CD4-positive, alpha-beta T cell (primary cell): ENCODE data around the gene EID2. TPM values are rescaled to one million over a fixed set of nuclear protein-coding genes. Genes with fewer than 3 reads are reported as not detected.

Experiments
- ATAC-seq: fragments of 200-7000 bp; cut with Tn5 transposase; one replicate; pipeline ENCODE4 v1.10.0; 2022; ENCODE audit warnings: mild to moderate bottlenecking; ENCODE audit not compliant: poor library complexity
- CTCF ChIA-PET: fragments of 350-600 bp; sonication (Branson Sonifier 250); formaldehyde crosslinking; loops from one replicate; lab custom pipeline; 2021; ENCODE audit warnings: antibody characterized with exemption, inconsistent platforms; lab: Charles Lee
- POLR2A ChIA-PET: fragments of 350-600 bp; sonication (Branson Sonifier 250); formaldehyde crosslinking; loops from one replicate; lab custom pipeline; 2021; ENCODE audit warnings: antibody characterized with exemption, inconsistent platforms; lab: Charles Lee
- DNase-seq, 14 experiments: peaks; one replicate each; pipeline ENCODE4 v3.0.0-alpha.2; 2013 to 2020; ENCODE audit warnings: mixed read lengths in 2 of 14
- H3K27ac ChIP-seq, 2 donors: one replicate each; pipeline versions ENCODE4 v1.5.1 to v1.7.0; 2013; ENCODE audit warnings: low read length in 2 of 2, low read depth in 1 of 2, mild to moderate bottlenecking in 1 of 2
- H3K27me3 ChIP-seq, 2 experiments: 1 replicate in 1 of 2; 2 replicates in 1 of 2; pipeline versions ENCODE4 v1.6.1 to v1.7.0; 2013; ENCODE audit warnings: low read length in 2 of 2, control low read depth in 1 of 2, mild to moderate bottlenecking in 1 of 2, moderate library complexity in 1 of 2; ENCODE audit not compliant: insufficient read depth in 2 of 2, control insufficient read depth in 1 of 2
- H3K36me3 ChIP-seq: one replicate; pipeline ENCODE4 v1.6.1; 2013; ENCODE audit warnings: low read length, control low read depth; ENCODE audit not compliant: insufficient read depth
- H3K4me1 ChIP-seq: one replicate; pipeline ENCODE4 v1.6.1; 2013; ENCODE audit warnings: low read length, control low read depth; ENCODE audit not compliant: insufficient read depth
- H3K4me3 ChIP-seq: one replicate; pipeline ENCODE4 v1.5.1; 2013; ENCODE audit warnings: mild to moderate bottlenecking, low read length, moderate library complexity
- H3K9me3 ChIP-seq, 2 experiments: 1 replicate in 1 of 2; 2 replicates in 1 of 2; pipeline versions ENCODE4 v1.6.1 to v1.7.0; 2013; ENCODE audit warnings: low read length in 2 of 2, mild to moderate bottlenecking in 2 of 2, control low read depth in 1 of 2, moderate library complexity in 1 of 2; ENCODE audit not compliant: control insufficient read depth in 1 of 2, insufficient read depth in 1 of 2
- H3K27ac Mint-ChIP-seq: one replicate; pipeline ENCODE4 v1.8.0; 2020; ENCODE audit warnings: mixed read lengths
- H3K27me3 Mint-ChIP-seq: one replicate; pipeline ENCODE4 v1.8.0; 2021; ENCODE audit warnings: mixed read lengths
- H3K36me3 Mint-ChIP-seq: one replicate; pipeline ENCODE4 v1.8.0; 2021; ENCODE audit warnings: low read depth, mixed read lengths
- H3K4me1 Mint-ChIP-seq: one replicate; pipeline ENCODE4 v1.8.0; 2021; ENCODE audit warnings: low read depth, mixed read lengths
- H3K4me3 Mint-ChIP-seq: one replicate; pipeline ENCODE4 v1.8.0; 2020; ENCODE audit warnings: mild to moderate bottlenecking, mixed read lengths
- H3K9me3 Mint-ChIP-seq: one replicate; pipeline ENCODE4 v1.8.0; 2020; ENCODE audit warnings: mixed read lengths
- CTCF ChIP-seq: fragments of 200-600 bp; IDR thresholded peaks from one replicate; pipeline ENCODE4 v1.8.0; 2022; ENCODE audit warnings: antibody characterized with exemption, mild to moderate bottlenecking
- intact Hi-C, 2 experiments: fragments of 100-400 bp; cut with DNase I in 1 of 2; cut with micrococcal nuclease in 1 of 2; formaldehyde crosslinking; loops; one replicate each; pipeline versions ENCODE4 v1.15.1 to v1.9.0; 2023 to 2025; cut with DNase I, micrococcal nuclease
- total RNA-seq, 174 experiments: library from RNA in 2 of 174; stranded (reverse) in 2 of 174; gene quantifications; one replicate each; pipeline ENCODE4 v1.2.3 and lab custom pipeline; 2021 to 2026

Gene EID2
- total RNA-seq, 2 experiments from 2014 or later, result 17.2 to 18.1 TPM

GRCh38 chr19:39553082-39553652, 13.2 kb upstream of the EID2 start:
- H3K9me3 ChIP-seq, result no peaks in the 10 kb centered on the region
- Mint-ChIP-seq H3K27ac (no peak overlapping the region), H3K4me1 (peaks cover 6% of the 10 kb centered on the region), H3K4me3 (no peak overlapping the region), H3K36me3 (no peaks in the 10 kb centered on the region), H3K9me3 (no peaks in the 10 kb centered on the region), H3K27me3 (no peaks in the 10 kb centered on the region)
- H3K27ac ChIP-seq, result no peak overlapping the region
- DNase-seq, result no peak
- H3K36me3 ChIP-seq, result no peaks in the 10 kb centered on the region
- CTCF ChIA-PET, result interaction anchor here (1.0 kb wide), 1 partner anchor 118 kb away, joined by 3 read pairs; no protein-coding TSS in a partner anchor
- no peak overlapping the region for H3K4me3 ChIP-seq
- no peaks in the 10 kb centered on the region for H3K27me3 ChIP-seq
- ATAC-seq, result no peak
- TF ChIP-seq CTCF, result no peak
- peaks cover 4% of the 10 kb centered on the region for H3K4me1 ChIP-seq
- intact Hi-C loops, result loop anchor here in 1 of 2 experiments (2.0 to 10.0 kb wide), 2 partner anchors 214 to 292 kb away; partner anchors contain the start of gene FBL
- POLR2A ChIA-PET, result no interaction called here

- Histone ChIP-seq H3K36me3 (no peaks in the 10 kb centered on the region), H3K4me1 (peaks cover 15% of the 10 kb centered on the region), H3K27ac (no peak overlapping the region), H3K27me3 (no peaks in the 10 kb centered on the region), H3K4me3 (no peak overlapping the region), H3K9me3 (no peaks in the 10 kb centered on the region)
- DNase-seq (no peak), ATAC-seq (no peak)
- no peaks in the 10 kb centered on the region for H3K36me3 Mint-ChIP-seq
- intact Hi-C loops, result loop anchor here in 1 of 2 experiments (10.0 kb wide), 1 partner anchor 295 kb away; the partner anchor contains the start of gene FBL
- no peaks in the 10 kb centered on the region for H3K9me3 Mint-ChIP-seq
- no peak overlapping the region for H3K27ac Mint-ChIP-seq
- H3K27me3 Mint-ChIP-seq, result no peaks in the 10 kb centered on the region
- ChIA-PET CTCF (interaction anchor here (1.9 kb wide), 1 partner anchor 122 kb away, joined by 16 read pairs; no protein-coding TSS in a partner anchor), POLR2A (no interaction called here)
- no peak for TF ChIP-seq CTCF
- no peak overlapping the region for H3K4me3 Mint-ChIP-seq
- H3K4me1 Mint-ChIP-seq, result peaks cover 20% of the 10 kb centered on the region
These were observed 10.2 kb upstream of the EID2 start for GRCh38 chr19:39550197-39550596.

- peak overlapping the region; percentile 47 for H3K27ac Mint-ChIP-seq
- Histone ChIP-seq H3K4me3 (no peak overlapping the region), H3K36me3 (no peaks in the 10 kb centered on the region), H3K9me3 (no peaks in the 10 kb centered on the region), H3K27me3 (no peaks in the 10 kb centered on the region), H3K4me1 (peaks cover 38% of the 10 kb centered on the region), H3K27ac (no peak overlapping the region)
- no peaks in the 10 kb centered on the region for H3K36me3 Mint-ChIP-seq
- no peak for ATAC-seq
- TF ChIP-seq CTCF, result no peak
- ChIA-PET CTCF (no interaction called here), POLR2A (interaction anchor here (1.7 kb wide), 1 partner anchor 101 kb away, joined by 4 read pairs; the partner anchor contains the start of gene SUPT5H)
- H3K4me1 Mint-ChIP-seq, result peaks cover 51% of the 10 kb centered on the region
- intact Hi-C loops, result loop anchor here in 1 of 2 experiments (10.0 kb wide), 1 partner anchor 592 kb away; no protein-coding TSS in a partner anchor
- H3K4me3 Mint-ChIP-seq, result no peak overlapping the region
- no peak for DNase-seq
- no peaks in the 10 kb centered on the region for H3K27me3 Mint-ChIP-seq
- H3K9me3 Mint-ChIP-seq, result no peaks in the 10 kb centered on the region
These were observed 6.6 kb upstream of the EID2 start for GRCh38 chr19:39546599-39546998.
